Jurkat, Clone E6-1 (cell line): ENCODE data around the gene DTWD2.
"Not testable (repeated sequence)": the region's sequence is repeated elsewhere in the genome, so short reads cannot be mapped to it uniquely, and the experiment has no call there.

ENCODE experiments used
- DNase-seq: peaks from one replicate; pipeline ENCODE4 v3.0.0-alpha.2; 2011; ENCODE audit warnings: low read depth, low spot score
- H3K4me3 ChIP-seq: 2 replicates; pipeline ENCODE4 v1.5.1; 2011; ENCODE audit warnings: mild to moderate bottlenecking, low read length, control low read depth, moderate library complexity

DTWD2 gene

DNA sequence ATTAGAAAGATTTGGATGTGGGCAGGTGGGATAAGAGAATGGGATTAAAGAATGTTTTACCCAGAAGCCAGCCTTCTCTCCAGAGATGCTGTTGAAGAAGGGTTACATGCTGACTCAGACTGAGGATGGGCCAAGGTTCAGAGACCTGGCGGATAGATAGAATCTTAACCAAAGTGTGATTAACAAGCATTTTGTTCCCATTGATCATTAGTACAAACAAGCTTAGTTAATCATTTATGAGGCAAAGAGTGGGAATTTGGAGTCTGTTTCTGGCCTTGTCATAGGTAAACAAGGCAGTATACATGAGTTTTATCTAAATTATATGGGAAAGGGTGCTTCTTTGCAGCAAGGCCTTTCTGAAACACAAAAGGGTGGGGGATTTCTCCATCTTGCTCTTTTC lies 20.8 kb upstream of the DTWD2 start:
- DNase-seq = no peak
- no peak overlapping the region for H3K4me3 ChIP-seq

DNA sequence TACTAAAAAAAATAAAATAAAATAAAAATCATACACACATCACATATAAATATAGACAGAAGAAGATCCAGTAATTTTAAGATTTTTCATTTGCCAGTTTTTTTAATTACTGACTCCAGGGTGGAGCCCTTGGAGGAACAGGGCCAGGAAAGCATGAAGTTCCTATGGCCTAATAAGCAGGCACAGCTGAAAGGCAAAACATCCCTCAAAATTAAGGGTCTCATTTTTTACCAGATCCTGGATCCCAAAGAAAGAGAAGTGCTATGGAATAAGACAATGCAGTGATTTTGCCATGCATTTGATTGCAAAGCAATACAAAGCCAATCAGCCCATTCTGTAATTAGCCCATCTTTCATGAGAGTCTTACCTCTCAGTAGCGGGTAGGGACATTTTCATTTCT lies 11.3 kb upstream of the DTWD2 start:
- DNase-seq = no peak
- H3K4me3 ChIP-seq = no peak overlapping the region

DNA sequence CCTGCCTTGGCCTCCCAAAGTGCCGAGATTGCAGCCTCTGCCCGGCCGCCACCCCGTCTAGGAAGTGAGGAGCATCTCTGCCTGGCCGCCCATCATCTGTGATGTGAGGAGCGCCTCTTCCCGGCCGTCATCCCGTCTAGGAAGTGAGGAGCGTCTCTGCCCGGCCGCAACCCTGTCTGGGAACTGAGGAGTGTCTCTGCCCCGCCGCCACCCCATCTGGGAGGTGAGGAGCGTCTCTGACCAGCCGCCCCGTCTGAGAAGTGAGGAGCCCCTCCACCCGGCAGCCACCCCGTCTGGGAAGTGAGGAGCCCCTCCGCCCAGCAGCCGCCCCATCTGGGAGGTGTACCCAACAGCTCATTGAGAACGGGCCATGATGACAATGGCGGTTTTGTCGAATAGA lies 10.5 kb upstream of the DTWD2 start:
- not testable (repeated sequence) for DNase-seq

DNA sequence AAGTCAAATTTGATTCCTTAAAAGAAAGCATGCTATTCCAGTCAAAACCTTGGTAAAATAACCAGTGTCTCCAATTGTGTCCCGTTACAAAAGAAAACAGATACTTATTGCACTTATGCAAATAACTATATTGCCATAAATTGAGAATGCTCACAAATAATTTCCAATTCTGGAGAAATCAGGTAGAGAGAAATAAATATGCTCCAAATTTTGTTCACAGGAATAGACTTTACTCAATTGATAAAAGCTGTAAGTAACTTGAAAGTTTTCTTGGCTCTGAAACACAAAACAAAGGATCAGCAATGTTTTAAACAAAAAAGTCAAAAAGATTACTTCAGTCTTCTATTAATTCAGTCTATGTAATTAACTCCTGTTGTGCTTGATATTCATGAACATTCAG lies 7.8 kb upstream of the DTWD2 start:
- no peak for DNase-seq
- no peak overlapping the region for H3K4me3 ChIP-seq

More for the DNA sequence above, 10.5 kb upstream of the DTWD2 start:
- not testable (repeated sequence) for H3K4me3 ChIP-seq

DNA sequence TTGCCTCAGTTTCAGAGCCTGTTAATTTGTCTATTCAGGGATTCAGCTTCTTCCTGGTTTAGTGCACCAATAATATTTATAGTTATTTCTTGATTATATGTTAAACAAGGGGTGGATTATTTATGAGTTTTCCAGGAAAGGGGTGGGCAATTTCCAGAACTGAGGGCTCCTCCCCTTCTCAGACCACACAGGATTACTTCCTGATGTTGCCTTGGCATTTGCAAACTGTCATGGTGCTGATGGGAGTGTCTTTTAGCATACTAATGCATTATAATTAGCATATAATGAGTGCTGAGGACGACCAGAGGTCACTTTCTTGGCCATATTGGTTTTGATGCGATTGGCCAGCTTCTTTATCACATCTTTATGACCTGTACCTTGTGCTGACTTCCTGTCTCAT lies 6.2 kb upstream of the DTWD2 start:
- no peak for DNase-seq
- H3K4me3 ChIP-seq = no peak overlapping the region

DNA sequence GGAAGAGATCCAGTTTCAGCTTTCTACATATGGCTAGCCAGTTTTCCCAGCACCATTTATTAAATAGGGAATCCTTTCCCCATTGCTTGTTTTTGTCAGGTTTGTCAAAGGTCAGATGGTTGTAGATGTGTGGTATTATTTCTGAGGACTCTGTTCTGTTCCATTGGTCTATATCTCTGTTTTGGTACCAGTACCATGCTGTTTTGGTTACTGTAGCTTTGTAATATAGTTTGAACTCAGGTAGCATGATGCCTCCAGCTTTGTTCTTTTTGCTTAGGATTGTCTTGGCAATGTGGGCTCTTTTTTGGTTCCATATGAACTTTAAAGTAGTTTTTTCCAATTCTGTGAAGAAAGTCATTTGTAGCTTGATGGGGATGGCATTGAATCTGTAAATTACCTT lies 4.8 kb upstream of the DTWD2 start:
- DNase-seq, H3K4me3 ChIP-seq: not testable (repeated sequence)

DNA sequence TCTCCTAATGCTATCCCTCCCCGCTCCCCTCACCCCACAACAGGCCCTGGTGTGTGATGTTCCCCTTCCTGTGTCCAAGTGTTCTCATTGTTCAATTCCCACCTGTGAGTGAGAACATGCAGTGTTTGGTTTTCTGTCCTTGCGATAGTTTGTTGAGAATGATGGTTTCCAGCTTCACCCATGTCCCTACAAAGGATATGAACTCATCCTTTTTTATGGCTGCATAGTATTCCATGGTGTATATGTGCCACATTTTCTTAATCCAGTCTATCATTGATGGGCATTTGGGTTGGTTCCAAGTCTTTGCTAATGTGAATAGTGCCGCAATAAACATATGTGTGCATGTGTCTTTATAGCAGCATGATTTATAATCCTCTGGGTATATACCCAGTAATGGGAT lies 3.7 kb upstream of the DTWD2 start:
- not testable (repeated sequence) for H3K4me3 ChIP-seq

DNA sequence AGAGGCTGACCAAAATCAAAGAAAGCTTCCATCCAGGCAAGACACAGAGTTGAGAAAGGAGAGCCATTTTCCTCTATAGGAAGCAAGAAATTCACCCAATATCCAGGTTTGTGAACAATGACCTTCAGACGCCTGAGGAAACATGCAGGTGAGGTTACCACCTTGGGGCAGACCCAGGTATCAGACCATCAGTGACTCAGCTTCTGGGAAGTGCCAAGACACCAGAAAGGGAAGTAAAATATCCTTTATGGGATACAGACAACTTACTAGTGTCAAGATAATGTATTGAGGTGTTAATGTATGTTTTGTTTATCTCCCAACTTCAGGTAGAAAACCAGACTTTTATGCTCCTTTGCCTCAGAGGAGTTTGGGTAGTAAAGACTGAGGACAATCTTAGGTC lies 2.2 kb upstream of the DTWD2 start:
- no peak overlapping the region for H3K4me3 ChIP-seq
- DNase-seq = no peak

More for the DNA sequence above, 3.7 kb upstream of the DTWD2 start:
- not testable (repeated sequence) for DNase-seq

DNA sequence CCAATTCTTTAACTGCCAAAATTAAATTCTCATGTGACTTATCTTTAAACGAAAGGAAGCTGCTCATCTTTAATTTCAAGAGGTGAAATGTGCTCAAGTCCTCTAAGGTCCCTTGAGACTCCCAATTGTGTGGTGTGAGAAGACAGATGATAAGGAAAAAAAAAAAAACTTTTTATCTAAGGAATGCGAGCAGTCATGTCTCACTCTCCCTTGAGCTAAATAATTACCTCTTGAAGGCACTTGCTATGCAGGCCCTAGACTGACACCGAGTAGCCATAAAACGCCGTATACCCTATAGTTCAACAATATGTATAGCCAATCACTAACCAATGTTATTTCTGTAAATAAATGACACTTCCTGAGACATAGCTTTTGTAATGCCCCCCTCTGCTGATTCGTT lies 1.5 kb upstream of the DTWD2 start:
- no peak overlapping the region for H3K4me3 ChIP-seq
- no peak for DNase-seq

DNA sequence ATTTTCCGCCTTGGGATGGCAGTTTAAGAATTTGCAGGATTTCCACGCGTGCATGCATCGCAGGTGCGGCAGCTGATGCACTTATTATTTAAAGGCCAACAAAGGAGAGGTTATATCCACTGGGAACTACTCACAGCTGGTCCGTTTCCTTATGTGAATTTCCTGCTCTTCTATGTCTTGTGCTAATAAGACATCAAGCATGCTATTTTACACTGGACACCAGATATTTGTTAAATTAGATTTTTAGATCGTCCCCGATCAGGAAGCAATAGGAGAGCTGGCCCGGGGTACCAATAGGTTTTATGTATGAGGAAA lies 476 bp upstream of the DTWD2 start:
- DNase-seq = no peak
- H3K4me3 ChIP-seq = peak overlapping the region; percentile 60

DNA sequence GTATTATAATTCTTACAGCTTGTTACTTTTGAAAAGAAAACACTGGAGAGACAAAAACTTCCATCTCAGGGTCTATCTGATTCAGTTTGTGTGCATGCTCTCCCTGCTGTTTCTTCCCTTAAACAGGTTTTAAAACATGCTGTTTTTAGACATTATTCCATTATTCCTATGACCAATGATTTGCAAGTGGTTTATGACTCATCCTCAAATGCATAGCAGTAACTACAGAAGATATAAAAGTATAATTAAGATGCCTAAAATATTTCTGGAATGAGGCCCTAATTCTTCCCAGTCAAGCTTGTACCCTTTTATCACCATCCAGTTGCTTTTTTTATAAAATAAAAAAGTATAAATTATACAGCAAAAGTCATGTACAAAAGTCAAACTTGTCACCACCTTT lies 3.7 kb downstream of the DTWD2 start:
- no peak overlapping the region for H3K4me3 ChIP-seq
- DNase-seq = no peak

DNA sequence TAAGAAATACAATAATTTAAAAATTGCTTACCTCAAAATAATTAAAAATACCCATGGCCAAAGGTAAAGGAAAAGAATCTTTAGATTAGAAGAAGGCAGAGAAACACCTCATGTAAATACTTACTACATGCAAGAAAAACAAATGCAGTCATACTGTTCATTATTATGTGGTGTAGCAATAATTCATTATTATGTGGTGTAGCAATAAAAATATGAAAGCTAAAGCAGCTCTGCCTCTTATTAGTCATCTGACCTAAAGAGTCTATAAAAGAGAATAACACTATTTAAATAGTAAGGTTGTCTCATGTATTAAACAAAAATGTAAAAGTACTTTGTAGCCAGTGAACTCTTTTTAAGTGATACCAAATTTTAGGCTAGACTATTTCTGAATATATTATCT lies 6.6 kb downstream of the DTWD2 start:
- no peak for DNase-seq
- H3K4me3 ChIP-seq = no peak overlapping the region

DNA sequence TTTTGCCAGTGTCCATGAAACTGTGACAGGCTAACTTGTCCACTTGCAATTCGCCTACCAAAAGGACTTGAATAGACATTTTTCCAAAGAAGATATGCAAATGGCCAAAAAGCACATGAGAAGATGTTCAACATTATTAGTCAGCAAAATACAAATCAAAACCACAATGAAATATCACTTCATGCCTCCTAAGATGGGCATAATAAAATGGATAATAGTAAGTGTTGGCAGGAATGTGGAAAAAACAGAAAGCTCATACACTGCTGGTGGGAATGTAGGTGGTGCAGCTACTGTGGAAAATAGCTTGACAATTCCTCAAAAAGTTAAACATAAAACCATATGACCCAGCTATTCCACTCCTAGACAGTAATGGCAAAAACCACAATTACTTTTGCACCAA lies 7.9 kb downstream of the DTWD2 start:
- no peak overlapping the region for H3K4me3 ChIP-seq
- no peak for DNase-seq

DNA sequence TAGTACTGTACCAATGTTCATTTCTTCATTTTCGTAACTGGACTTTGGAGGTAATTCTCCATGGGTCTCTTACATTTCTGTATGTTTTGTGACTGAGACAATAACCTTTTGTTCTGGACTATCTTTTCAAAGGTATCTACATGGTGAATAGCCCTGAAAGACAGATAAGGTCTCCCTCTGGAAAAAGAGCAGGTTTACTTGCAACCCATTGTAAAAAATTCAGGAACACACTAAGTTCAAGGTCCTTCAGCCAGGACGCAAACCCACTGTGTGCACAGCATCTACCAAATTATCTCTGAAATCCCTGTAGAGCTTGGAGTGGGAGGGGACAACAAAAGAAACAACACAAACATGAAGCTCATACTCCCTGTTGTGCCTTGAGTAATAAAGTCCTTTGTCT lies 8.3 kb downstream of the DTWD2 start:
- no peak overlapping the region for H3K4me3 ChIP-seq
- no peak for DNase-seq

DNA sequence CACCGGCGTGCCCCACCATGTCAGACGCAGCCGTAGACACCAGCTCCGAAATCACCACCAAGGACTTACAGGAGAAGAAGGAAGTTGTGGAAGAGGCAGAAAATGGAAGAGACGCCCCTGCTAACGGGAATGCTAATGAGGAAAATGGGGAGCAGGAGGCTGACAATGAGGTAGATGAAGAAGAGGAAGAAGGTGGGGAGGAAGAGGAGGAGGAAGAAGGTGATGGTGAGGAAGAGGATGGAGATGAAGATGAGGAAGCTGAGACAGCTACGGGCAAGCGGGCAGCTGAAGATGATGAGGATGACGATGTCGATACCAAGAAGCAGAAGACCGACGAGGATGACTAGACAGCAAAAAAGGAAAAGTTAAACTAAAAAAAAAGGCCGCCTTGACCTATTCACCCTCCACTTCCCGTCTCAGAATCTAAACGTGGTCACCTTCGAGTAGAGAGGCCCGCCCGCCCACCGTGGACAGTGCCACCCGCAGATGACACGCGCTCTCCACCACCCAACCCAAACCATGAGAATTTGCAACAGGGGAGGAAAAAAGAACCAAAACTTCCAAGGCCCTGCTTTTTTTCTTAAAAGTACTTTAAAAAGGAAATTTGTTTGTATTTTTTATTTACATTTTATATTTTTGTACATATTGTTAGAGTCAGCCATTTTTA lies 14.4 kb downstream of the DTWD2 start:
- not testable (repeated sequence) for H3K4me3 ChIP-seq, DNase-seq

DNA sequence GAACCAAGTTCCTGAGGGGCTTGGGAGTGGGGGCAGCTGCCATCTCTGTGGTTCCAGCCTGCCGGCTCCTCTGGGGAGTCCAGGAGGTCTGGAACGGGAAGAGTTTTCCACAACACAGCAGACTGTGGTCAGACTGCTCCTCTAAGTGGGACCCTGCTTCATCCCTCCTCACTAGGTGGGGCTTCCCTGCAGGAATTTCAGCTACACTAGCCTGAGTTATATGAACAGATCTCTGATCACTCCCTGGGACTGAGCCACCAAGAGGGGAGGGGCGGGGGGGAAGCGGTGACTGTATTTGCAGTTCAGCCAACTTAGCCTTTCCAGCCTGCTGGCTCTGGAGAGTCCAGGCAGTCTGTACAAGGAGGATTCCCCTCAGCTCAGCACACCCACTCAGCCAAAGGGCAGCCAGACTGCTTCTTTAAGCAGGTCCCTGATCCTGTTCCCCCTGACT lies 19.4 kb downstream of the DTWD2 start:
- no peak for DNase-seq
- no peak overlapping the region for H3K4me3 ChIP-seq

DNA sequence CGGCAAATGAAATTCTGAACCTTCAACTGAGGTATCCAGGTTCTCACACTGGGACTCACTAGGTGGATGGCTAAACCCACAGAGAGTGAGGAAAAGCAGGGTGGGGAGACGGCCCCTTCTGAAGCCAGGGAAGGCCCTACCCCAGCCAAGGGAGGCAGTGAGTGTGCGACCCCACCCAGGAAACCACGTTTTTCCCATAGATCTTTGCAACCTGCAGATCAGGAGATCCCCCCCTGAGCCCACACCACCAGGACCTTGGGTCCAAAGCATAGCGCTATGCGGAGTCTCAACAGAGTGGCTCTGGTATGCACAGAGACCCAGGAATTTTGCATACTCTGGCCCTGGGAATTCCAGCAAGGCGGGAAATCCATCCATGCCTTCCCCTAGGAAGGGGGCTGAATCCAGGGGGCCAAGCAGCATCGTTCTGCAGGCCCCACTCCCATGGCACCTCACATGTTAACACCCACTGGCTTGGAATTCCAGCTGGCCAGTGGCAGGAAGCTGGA lies 19.9 kb downstream of the DTWD2 start:
- no peak overlapping the region for H3K4me3 ChIP-seq
- no peak for DNase-seq

DNA sequence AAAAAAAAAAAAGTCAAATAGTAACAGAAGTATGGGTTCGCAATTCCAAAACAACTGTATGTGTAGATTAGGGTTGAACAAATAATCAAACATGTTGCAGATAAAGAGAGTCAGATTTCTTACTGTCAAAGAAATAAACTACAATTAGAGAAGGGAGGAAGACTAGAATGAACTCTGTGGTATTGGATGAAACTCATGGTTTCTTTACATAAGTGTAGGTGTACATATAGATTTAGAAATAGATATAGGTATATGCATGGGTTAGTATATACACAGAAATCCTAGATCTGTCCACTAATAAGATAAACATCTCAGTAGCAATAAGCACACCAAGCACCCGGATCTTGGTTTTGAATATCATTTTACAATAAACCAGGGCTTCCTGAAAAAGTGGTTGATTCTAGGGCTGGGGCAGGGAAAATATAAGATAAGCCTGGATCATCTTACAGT lies 21.3 kb downstream of the DTWD2 start:
- no peak overlapping the region for H3K4me3 ChIP-seq
- no peak for DNase-seq

DNA sequence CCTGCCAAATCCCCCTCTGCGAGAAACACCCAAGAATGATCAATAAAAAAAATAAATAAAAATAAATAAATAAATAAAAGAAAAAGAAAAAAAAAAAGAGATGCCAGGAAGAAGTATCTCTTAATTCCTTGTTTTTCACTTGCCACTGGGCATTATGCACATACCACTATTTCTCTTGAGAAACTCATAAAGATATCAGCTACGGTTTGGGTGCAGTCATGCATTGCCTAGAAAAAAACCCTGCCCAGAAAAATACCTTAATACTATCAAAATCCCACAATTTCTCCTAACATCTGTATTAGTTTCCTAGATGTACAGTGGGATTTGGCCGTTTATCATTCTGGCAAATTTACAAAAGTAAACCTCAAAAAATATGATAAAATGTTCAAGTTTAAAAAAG lies 22.5 kb downstream of the DTWD2 start:
- DNase-seq = no peak
- no peak overlapping the region for H3K4me3 ChIP-seq

DNA sequence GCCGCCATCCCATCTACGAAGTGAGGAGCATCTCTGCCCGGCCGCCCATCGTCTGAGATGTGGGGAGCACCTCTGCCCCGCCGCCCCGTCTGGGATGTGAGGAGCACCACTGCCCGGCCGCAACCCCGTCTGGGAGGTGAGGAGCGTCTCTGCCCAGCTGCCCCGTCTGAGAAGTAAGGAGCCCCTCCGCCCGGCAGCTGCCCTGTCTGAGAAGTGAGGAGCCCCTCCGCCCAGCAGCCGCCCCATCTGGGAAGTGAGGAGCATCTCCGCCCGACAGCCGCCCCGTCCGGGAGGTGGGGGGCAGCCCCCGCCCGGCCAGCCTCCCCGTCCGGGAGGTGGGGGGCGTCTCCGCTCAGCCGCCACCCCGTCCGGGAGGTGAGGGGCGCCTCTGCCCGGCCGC lies 23.4 kb downstream of the DTWD2 start:
- not testable (repeated sequence) for H3K4me3 ChIP-seq, DNase-seq

DNA sequence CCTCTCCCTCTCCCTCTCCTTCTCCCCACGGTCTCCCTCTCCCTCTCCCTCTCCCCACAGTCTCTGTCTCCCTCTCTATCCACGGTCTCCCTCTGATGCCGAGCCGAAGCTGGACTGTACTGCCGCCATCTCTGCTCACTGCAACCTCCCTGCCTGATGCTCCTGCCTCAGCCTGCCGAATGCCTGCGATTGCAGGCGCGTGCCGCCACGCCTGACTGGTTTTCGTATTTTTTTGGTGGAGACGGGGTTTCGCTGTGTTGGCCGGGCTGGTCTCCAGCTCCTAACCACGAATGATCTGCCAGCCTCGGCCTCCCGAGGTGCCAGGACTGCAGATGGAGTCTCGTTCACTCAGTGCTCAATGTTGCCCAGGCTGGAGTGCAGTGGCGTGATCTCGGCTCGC lies 24.0 kb downstream of the DTWD2 start:
- DNase-seq, H3K4me3 ChIP-seq: not testable (repeated sequence)
